ENCODE data around the gene SEPTIN3.

SEPTIN3 gene

GRCh38 chr22:41992496-41992895 lies 23.3 kb downstream of the SEPTIN3 start:
- TF ChIP-seq CTCF (IDR thresholded peaks at IDR 0.05; ENCODE audit: control extremely low read depth, extremely low read depth, low read depth, missing control alignments), result no peak
- CTCF ChIA-PET, result interaction anchor here (1.0 kb wide), 1 partner anchor 26 kb away, joined by 3 read pairs; no protein-coding TSS in a partner anchor
- POLR2A ChIA-PET, result no interaction called here
- no peak for DNase-seq (ENCODE audit: extremely low spot score)

- no peak for TF ChIP-seq CTCF (IDR thresholded peaks at IDR 0.05; ENCODE audit: control extremely low read depth, extremely low read depth, low read depth, missing control alignments)
- POLR2A ChIA-PET, result no interaction called here
- CTCF ChIA-PET, result interaction anchor here (1.0 to 1.6 kb wide), 3 partner anchors 8 to 441 kb away, joined by 3 to 4 read pairs (median 3); partner anchors contain the start of gene SEPTIN3
- DNase-seq (ENCODE audit: extremely low spot score), result no peak
These were observed 26.0 kb downstream of the SEPTIN3 start for GRCh38 chr22:41995211-41995610.

- ChIA-PET CTCF (interaction anchor here (0.8 kb wide), 1 partner anchor 300 kb away, joined by 3 read pairs; no protein-coding TSS in a partner anchor), POLR2A (interaction anchor here (0.6 kb wide), 1 partner anchor 47 kb away, joined by 5 read pairs; no protein-coding TSS in a partner anchor)
- TF ChIP-seq CTCF (IDR thresholded peaks at IDR 0.05; ENCODE audit: control extremely low read depth, extremely low read depth, low read depth, missing control alignments), result no peak
- DNase-seq (ENCODE audit: extremely low spot score), result no peak
These were observed 27.6 kb downstream of the SEPTIN3 start for GRCh38 chr22:41996826-41997225.

GRCh38 chr22:41998361-41999261 lies 29.4 kb downstream of the SEPTIN3 start, which contains the start of gene WBP2NL:
Gene WBP2NL, plus strand, starts transcription at chr22:41998788. Its CDS starts 31 bp downstream, at chr22:41998819.
- peak; percentile 98 for DNase-seq (ENCODE audit: extremely low spot score)
- CTCF ChIA-PET, result interaction anchor here (0.7 to 1.2 kb wide), 3 partner anchors 11 to 35 kb away, joined by 3 to 5 read pairs (median 3); no protein-coding TSS in a partner anchor
- TF ChIP-seq CTCF (IDR thresholded peaks at IDR 0.05; ENCODE audit: control extremely low read depth, extremely low read depth, low read depth, missing control alignments), result no peak
- POLR2A ChIA-PET, result interaction anchor here (0.6 kb wide), 2 partner anchors 18 to 158 kb away, joined by 4 to 5 read pairs; no protein-coding TSS in a partner anchor

GRCh38 chr22:42000466-42000865 lies 31.2 kb downstream of the SEPTIN3 start:
- DNase-seq (ENCODE audit: extremely low spot score), result no peak
- CTCF ChIA-PET, result no interaction called here
- POLR2A ChIA-PET, result no interaction called here
- TF ChIP-seq CTCF (IDR thresholded peaks at IDR 0.05; ENCODE audit: control extremely low read depth, extremely low read depth, low read depth, missing control alignments), result no peak

GRCh38 chr22:42001121-42001520 lies 31.9 kb downstream of the SEPTIN3 start:
- no peak for TF ChIP-seq CTCF (IDR thresholded peaks at IDR 0.05; ENCODE audit: control extremely low read depth, extremely low read depth, low read depth, missing control alignments)
- ChIA-PET POLR2A (no interaction called here), CTCF (no interaction called here)
- DNase-seq (ENCODE audit: extremely low spot score), result no peak
